Dermis microvascular lymphatic vessel endothelial cell (primary cell): Measurements from ENCODE around the gene FKTN. TPM values are rescaled to one million over a fixed set of nuclear protein-coding genes. Genes with fewer than 3 reads are reported as not detected.
A peak's percentile ranks its signal among the peaks of the same experiment; 100 is the strongest.

Source experiments
- DNase-seq, 2 donors: peaks; one replicate each; pipeline versions ENCODE4 v3.0.0 to v3.0.0-alpha.2; 2010; ENCODE audit warnings: low read depth in 2 of 2
- total RNA-seq: library from RNA; depleted of rRNA; stranded (reverse); fragments of >200 nt; gene quantifications from 2 replicates; pipeline ENCODE4 v1.2.1, GENCODE V29; 2014

FKTN gene
- total RNA-seq, 1 donor from 2014 or later, result 9.2 TPM

DNA sequence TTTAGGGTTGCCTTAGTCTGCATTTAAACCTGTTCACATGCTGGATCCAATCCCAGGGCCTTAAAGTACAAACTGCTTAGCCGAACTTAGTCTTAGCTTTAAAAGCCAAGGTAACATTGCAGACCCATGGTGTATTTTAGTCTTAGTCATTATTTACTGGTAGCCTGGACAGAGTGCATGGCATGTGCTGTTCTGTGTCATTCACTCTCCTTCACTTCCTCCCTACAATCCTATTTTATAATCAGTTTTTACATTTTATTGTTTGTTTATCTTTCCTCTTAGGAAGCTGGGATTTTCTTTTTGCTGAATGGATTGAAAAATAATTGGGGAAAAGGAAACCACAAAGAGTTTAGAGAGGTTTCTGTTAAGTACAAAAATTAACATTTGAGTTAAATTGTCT, 74.9 kb downstream of the FKTN start:
- no peak for DNase-seq

DNA sequence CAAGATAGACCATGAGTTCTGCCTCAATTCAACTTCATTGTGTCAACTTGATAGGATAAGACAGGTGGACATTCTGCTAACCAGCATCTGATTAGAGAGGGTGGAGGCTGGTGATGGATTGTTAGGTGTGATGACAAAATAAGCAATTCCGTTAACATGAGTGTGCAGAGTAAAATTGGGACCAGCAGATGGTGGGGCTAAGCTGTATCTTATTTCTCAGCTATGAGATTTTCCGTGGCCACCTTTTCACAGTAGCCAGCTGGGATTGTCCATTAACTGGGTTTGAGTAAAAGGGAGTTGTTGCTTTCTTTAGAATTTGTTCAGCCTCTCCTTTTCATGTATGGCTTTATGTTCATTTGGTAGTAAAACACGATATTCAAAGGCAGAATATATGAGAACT, 75.5 kb downstream of the FKTN start:
- no peak for DNase-seq

DNA sequence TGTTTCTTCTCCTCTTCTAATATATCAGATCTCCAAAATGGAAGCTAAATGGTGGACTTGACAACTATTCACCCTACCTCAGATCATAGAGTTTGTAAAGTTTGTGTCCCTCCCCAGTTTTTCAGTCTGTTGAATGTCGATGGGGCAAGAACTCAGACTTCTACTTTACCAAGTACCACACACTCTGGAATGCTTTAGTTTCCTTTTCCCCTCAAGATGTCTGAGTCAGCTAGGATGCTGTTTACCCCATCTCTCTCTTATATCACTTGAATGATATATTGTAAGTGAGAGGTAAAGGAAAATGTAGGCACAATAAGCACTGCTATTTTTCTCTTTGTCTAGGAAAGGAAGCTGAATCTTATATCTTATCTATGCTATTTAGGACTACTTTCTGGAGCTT, 78.4 kb downstream of the FKTN start:
- DNase-seq, result no peak

DNA sequence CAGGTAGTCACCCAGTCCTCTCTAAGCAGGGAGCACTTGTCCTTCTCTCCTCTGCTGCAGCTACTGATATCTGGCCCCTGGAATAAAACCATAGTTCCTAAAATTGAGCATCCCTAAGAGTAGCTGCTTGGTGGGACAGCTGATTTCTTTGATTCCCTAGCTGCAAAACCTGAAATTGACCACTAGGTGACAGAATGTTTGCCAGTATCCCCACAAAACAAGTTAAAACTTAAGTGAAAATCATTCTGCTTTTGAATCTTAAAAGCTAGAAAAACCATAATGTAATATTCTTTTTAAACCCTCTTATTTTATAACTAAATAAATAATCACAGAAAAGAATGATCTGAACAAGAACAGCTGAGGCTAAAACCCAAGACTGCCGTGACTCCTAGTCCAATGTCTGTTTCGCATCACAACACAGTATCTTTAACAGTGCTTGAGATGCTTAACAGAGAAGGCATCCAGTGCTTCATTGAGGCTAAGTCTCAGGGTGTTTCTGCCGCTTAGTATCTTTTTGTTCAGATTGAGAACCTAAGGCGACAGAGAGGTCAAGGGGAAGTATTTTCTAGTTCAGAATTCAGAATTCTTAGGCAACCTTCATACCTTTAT, 80.0 kb downstream of the FKTN start:
- DNase-seq, result no peak

DNA sequence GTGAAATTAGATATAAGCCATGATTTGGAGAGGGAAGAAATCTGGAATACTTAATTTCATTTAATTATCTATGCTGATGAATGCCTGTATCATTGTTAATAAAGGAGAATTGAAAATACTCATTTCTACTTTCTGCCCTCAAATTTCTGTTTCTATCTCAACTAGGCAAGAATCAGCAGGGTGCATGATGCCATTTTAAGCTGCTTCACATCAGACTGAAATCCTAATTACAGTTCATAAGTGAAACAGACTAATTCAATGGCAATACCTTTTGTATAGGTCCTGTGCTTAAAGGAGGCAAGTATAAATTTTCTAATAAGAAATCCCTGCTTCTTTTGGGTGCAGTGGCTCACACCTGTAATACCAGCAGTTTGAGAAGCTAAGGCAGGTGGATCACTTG, 82.0 kb downstream of the FKTN start:
- no peak for DNase-seq

DNA sequence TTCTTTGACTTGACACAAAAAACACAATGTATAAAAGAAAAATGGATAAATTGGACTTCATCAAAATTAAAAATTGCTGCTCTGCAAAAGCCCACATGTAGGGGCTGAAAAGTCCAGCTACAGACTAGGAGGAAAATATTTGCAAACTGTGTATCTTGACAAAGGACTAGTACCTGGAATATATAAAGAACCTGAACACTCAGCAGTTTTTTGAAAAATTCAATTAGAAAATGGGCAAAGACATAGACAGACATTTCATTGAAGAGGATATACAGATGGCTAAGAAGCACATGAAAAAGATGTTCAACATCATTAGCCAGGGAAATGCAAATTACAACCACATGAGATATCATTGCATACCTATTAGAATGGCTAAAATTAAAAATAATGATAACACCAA, 85.9 kb downstream of the FKTN start:
- no peak for DNase-seq

DNA sequence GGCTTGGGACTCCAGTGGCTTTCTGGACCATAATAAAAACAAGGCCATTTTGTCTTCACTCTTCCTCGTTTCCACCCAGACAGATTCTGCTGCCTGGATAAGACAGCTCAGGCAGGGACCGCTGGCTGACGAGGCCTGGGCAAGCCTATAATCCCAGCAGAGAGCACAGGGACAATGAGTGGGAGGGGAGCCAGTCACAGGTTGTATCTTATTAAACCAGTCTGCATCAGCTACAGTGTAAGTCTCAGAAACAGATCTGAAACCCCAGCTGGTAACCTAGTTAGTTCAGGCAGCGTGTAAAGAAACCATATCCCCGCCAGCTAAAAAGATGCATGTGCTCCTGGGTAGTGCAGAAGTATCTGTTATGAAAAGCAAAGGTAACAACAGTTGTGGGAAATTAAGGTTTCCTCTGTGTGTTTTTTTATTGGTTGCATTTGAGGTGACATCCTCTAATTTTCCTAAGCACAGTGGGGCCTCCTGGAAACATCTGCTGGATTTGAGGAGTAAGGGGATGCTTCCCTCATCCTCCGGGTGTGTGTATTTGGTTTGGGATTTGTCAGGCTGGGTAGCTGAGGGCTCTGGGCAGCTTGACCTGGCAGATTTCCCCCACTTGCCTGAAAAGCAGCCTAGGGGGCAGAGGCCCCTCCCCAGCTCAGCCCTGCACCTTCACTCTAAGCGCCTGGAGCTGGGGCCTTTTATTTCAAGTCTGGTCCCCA, 89.1 kb downstream of the FKTN start:
- no peak for DNase-seq

DNA sequence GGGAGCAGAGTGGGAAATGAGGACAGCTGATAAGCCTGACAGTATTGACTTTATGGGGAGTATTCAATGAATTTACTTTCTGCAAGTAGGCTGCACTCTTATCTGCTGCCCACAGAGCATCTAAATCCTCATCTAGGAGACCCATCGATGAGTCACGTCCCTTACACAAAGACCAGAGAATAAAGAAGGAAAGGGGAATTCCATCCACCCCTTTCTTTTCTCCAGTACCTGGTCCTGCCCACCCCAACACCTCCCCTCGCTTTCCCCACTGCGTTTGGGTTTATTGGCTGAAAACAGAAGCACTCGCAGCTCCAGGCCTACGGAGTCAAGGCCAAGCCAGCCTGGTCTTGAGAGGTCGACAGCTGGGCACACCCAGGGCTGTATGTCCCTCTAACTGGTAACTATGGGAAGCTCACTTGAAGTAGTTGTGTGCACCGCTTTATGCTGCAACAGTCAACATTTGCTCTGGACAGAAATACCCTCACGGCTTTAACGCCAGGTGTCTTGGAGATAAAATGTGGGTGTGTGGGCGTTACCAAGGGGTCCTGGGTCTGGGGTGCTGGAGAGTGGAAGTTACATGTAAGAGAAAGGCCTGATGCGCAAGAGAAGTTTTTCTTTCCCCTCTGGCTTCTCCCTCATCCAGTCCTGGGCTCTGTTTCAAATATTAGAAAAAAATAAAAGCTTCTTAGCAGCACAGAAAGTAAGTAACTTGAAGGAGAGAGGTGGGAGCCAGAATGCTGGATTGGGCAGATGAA, 89.8 kb downstream of the FKTN start:
- peak in 1 of 2 donors; percentile 11 for DNase-seq

DNA sequence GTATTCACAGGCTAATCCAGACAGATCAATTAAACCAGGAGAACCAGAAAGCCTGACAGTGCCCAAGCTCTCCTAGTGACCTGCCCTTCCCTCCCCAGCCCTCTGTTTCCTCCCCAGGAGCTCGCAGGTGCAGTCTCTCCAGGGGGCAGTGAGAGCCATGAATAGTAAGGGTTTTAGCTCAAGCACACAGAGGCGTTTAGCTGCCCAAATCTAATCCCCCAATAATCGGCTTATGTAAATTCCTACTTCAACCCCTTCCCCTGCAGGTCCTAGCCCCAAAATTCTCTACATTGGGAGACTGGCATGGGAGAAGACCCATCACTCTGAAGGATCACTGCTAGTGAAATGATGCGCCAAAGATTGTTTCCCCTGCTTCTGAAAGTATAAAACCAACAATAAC, 93.9 kb downstream of the FKTN start:
- no peak for DNase-seq

DNA sequence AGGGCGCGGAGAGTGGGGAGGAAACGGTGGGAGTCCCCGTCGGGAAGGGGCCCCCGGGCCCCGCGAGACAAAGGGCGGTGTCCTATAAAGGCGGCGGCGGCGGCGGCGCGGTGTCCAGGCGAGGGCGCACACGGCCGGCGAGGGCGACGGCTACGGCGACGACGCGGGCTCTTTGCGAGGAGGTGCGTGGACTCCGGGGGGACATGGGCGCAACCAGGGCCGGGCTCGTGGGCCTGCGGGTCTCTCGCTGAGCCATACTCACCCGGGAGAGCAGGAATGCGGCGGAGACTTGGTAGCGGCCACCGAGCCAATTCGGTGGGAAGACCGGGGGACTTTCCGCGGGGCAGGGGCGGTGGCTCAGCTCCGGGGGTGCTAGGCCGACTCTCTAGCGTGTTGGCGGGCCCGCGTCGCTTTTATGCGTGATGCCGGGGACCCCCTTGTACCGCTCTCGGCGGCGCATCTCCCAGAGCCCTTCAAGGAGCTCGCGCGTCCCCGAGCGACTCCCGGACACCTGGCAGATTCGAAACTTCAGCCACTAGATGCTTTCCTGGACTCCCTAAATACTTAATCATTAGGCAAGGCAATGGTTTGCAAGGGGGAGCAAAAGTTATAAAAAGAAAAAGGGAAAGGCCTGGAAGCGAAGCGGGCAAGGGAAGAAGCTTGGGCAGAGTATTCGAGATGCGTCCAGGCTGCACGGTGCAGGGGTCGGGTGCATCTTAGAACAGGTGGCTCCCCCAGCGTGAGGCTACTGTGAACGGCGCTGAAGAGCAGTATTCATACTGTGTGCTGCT, 98.4 kb downstream of the FKTN start:
- peak in 1 of 2 donors; percentile 13 for DNase-seq

DNA sequence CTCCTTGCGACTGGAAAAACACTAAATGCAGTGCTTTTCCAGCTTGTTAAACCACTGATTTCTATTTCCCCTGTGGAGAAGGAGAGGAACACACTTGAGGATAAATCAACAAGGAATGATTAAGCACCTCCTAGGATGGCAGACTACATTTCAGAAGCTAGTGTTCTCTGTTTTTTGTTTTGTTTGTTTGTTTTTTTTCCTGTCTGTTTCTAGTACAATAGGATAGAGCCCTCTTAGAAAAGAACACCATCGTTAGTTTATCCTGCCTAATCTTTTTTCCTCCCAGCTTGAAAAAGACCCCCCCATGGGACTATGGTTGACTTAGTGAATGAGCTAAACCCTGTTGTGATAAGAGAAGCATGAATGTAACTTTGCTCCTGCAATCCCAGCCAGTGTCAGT, 100.4 kb downstream of the FKTN start:
- DNase-seq, result no peak

DNA sequence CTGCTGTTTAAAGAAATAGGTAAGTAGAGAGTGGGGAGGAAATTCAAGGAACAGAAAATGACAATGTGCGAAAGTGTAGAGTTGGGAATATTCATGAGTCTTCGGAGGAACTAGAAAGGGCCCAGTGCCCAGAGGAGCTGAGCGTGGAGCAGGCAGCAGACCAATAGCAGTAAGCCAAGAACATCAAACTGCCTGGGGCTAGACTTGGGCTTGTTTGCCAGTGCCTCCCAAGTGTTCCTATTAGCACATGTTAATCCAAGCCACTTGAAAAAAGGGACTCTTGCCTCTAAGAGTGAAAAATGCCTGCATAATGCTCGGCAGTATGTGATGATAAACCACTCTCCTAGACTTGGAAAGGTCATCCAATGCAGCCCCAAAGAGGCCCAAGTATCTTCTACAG, 103.1 kb downstream of the FKTN start:
- DNase-seq, result no peak

DNA sequence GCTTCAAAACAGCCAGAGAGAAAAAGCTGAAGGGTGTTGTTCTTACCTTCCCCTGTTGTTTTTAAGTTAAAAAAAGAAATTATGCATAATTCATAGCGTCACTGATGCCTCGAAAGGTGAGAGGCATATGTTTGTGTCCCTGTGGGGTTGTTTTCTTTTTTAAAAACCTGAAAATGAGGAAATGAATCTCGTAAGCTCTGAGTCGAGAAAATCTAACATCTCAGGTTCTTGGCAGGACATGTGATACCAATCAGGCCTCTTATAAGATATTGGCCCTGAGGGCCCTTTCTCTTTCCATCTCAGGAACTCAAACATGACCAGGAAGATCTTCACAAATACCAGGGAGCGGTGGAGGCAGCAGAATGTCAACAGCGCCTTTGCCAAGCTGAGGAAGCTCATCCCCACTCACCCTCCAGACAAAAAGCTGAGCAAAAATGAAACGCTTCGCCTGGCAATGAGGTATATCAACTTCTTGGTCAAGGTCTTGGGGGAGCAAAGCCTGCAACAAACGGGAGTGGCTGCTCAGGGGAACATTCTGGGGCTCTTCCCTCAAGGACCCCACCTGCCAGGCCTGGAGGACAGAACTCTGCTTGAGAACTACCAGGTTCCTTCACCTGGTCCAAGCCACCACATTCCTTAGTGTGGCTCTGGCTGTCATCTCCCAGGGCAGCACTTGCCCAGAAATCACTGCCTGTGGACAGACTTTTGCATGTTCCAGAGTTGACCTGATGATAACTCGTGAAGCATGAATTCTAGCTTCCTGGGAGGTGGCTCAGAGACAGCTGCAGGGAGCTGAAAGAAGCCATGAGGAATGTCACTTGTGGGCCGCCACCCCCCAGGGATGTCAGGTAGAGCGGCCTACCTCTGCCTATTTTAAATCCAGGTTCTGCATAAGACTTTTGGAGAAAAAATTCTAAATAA, 104.5 kb downstream of the FKTN start, which contains the start of gene TAL2:
Gene TAL2 (plus strand): TSS at position 274 of the 921 bp plus-strand sequence. CDS start 40 bp downstream, at position 314.
- no peak for DNase-seq

DNA sequence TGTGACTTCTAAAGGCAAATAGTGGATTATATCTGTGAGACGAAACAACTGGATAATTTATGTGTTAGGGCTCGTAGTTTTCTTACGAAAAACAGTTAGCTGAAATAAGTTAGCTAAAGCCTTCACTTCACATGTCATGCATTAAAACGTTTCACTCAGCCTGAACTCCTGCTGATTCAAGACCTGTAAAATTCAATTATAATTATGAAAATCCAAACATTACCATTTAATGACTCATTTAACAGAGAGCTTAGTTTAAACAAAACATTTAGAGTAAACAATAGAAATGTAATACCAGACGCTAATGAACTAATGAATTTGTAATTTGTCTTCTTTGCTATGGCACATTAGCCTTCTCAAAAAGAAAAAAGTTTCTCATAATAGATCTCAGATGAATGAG, 106.0 kb downstream of the FKTN start:
- no peak for DNase-seq

DNA sequence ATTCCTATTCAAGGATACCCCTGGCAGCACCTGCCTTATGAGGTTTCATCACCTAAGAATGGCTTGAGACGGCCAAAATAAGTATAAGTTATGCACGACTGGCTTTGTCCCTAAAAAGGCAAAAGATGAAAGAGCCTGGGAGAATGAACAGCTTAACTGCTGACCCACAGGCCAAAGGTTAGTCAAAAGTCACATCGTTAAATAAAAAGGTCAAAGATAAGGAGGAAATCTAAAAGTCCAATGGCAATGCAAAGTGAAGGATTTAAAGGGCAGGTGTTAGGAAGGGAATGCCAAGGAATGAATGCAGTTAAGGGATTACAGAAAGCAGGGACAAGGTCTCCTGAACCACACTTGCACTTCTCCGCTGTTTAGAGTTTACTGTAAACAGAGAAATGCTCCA, 109.9 kb downstream of the FKTN start:
- DNase-seq, result no peak

DNA sequence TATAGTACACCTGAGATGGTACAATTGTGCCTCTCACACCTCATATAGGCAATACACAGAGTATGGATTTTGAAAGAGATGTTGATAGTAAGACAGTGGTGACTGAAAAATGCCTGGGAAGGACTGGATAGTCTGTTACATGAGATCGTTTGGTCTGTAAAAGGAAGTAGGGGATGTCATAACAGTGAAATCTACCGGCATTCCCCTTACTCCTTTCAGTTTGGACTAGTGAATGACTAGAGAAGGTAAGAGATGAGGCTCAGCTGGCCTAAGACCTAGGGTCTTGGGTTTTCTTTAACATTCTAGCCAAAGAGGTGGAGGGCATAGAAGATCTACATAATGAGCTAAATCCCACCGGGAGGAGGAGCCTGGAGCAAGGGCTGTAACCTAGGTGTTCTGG, 112.4 kb downstream of the FKTN start:
- DNase-seq, result no peak

DNA sequence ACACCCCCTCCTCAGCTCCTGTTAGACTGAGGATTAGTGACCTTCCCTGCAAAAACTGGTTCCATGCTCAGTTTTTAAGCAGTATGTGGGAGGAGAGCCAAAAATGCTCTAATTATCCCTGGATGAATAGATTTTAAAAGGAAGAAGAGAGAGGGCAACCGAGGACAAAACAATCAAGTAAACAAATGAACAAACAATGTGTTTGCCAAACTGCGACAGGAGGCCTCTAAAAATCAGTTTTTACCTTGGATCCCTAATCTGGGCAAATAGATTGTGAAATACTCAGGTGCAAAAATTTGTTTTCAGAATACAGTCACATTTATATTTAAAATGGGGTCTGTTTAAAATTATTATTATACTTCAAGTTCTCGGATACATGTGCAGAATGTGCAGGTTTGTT, 112.8 kb downstream of the FKTN start:
- no peak for DNase-seq

DNA sequence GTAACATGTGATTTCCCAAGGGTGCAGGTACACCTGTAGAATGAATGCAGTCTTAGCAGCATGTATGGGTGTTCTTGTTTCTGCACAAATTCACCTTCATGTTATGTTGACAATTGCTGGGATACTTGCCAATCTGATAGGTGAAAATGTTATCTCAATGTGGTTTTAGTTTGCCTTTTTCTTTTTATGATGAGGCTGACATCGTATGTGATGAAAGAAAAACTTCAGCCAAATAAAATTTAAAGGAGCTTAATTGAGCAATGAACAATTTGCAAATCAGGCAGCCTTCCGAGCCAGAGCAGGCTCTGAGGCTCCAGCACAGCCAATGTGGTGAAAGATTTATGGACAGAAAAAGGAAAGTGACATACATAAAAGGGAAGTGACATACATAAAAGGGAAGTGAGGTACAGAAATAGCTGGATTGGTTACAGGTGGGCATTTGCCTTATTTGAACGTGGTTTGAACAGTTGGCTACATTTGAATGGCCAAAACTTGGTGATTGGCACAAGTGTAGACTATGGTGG, 114.8 kb downstream of the FKTN start:
- peak in 1 of 2 donors; percentile 31 for DNase-seq

DNA sequence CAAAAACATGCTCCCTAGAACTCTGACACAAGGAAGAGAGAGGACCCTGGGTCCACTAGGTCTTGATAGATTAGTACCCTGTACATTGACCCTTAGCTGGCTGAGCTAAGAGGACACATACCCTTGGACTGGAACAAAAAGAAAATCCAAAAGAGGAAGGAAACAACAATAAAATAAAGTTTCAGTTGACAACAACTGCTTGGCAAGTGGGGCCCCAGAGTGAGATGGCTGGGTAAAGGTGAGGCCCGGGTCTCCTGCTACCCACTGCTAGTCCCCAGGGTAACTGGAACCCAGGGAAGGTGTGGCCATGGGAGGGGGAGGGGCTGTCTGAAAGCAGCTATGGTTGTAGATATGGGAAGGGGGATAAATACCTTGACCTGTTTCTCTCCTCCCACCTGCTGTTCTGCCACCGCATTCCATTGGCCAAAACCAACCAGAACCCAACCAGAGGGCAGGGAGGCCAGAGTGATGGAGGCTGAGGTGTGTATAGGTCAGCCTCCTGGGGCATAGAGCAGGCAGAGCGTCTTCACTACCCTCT, 116.0 kb downstream of the FKTN start:
- no peak for DNase-seq

DNA sequence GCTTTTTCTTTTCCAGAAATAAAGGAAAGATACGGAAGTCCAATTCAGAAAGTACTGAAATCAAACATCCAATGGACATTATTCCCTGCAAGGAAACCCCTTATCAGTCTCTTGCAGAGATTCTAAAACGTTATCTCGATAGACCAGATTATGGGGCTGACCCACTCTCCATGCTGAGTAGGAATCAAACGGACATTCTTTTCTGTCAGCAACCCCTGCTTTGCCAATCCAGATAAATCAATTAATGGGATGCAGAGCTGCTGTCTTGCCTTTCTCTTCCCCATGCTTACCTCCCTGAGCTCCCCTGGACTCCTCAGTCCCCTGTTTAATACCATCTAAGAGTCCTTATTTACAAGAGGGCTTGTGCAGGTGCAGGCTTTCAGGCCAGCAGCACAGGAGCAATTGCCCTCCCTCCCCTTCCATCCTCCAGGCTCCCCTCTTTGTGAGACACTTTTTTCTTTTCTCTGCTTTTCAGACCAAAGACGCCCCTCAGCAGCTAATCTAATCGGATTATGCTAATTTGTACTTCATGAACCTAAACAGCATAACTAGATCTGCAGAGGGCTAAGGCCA, 118.5 kb downstream of the FKTN start:
- no peak for DNase-seq
